Measurements from ENCODE around the gene HNRNPF. TPM values are rescaled to one million over a fixed set of nuclear protein-coding genes. Genes with fewer than 3 reads are reported as not detected.
A peak's percentile ranks its signal among the peaks of the same experiment; 100 is the strongest.

HNRNPF gene
- polyA plus RNA-seq, 1 donor: 251 TPM

GRCh38 chr10:43380610-43381222 is 28.3 kb downstream of the HNRNPF start:
- no CpG with 5 or more reads among the region's 5 CpGs for WGBS (ENCODE audit: insufficient coverage, low lambda C conversion rate)
- no peaks in the 10 kb centered on the region for H3K27me3 ChIP-seq (ENCODE audit: control insufficient read depth, insufficient read depth, low read length)
- H3K9me3 ChIP-seq (ENCODE audit: control insufficient read depth, low read depth, low read length): no peaks in the 10 kb centered on the region
- H3K27ac ChIP-seq (ENCODE audit: low read length): no peak overlapping the region
- no peak for DNase-seq
- peaks cover 11% of the 10 kb centered on the region for H3K36me3 ChIP-seq (ENCODE audit: control insufficient read depth, insufficient read depth, low read length)
- no peak overlapping the region for H3K4me3 ChIP-seq (ENCODE audit: low read length)
- H3K4me1 ChIP-seq (ENCODE audit: control insufficient read depth, insufficient read depth, low read length): peaks cover 14% of the 10 kb centered on the region

- peak in 1 of 2 donors; percentile 65 for DNase-seq
- H3K36me3 ChIP-seq (ENCODE audit: control insufficient read depth, insufficient read depth, low read length): no peaks in the 10 kb centered on the region
- no peaks in the 10 kb centered on the region for H3K9me3 ChIP-seq (ENCODE audit: control insufficient read depth, low read depth, low read length)
- no peaks in the 10 kb centered on the region for H3K27me3 ChIP-seq (ENCODE audit: control insufficient read depth, insufficient read depth, low read length)
- no peak overlapping the region for H3K27ac ChIP-seq (ENCODE audit: low read length)
- no peak overlapping the region for H3K4me3 ChIP-seq (ENCODE audit: low read length)
- WGBS (ENCODE audit: insufficient coverage, low lambda C conversion rate): 67% methylated on average over 3 of the region's 13 CpGs
- peaks cover 14% of the 10 kb centered on the region for H3K4me1 ChIP-seq (ENCODE audit: control insufficient read depth, insufficient read depth, low read length)
Observed at GRCh38 chr10:43377424-43377883, 31.5 kb downstream of the HNRNPF start.

- no CpG with 5 or more reads among the region's 2 CpGs for WGBS (ENCODE audit: insufficient coverage, low lambda C conversion rate)
- H3K27me3 ChIP-seq (ENCODE audit: control insufficient read depth, insufficient read depth, low read length): no peaks in the 10 kb centered on the region
- H3K9me3 ChIP-seq (ENCODE audit: control insufficient read depth, low read depth, low read length): no peaks in the 10 kb centered on the region
- H3K4me3 ChIP-seq (ENCODE audit: low read length): no peak overlapping the region
- H3K4me1 ChIP-seq (ENCODE audit: control insufficient read depth, insufficient read depth, low read length): peaks cover 14% of the 10 kb centered on the region
- peak in 1 of 2 donors; percentile 73 for DNase-seq
- no peak overlapping the region for H3K27ac ChIP-seq (ENCODE audit: low read length)
- no peaks in the 10 kb centered on the region for H3K36me3 ChIP-seq (ENCODE audit: control insufficient read depth, insufficient read depth, low read length)
Observed at GRCh38 chr10:43376828-43377423, 32.1 kb downstream of the HNRNPF start.

DNA sequence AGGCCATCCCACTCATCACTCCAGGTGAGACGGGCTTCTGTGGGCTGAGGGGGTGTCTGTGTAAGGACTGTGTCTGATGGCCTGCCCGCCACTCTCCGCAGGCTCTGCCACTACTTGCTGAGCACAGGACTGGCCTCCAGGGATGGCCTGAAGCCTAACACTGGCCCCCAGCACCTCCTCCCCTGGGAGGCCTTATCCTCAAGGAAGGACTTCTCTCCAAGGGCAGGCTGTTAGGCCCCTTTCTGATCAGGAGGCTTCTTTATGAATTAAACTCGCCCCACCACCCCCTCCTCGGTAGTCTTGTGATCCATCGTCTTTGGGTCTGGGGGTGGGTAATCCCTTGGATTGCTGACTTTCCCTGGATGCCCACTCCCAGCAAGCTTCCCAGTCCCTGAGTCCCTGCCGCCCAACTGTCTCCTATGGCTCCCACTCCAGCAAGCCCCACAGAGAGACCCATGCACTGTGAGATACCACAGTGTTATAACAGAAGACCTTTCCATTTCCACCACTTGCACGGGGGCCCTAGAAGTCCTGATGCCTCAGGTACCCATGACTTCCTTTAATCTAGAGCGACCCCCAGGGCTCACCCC is 32.8 kb downstream of the HNRNPF start:
- no CpG with 5 or more reads among the region's 9 CpGs for WGBS (ENCODE audit: insufficient coverage, low lambda C conversion rate)
- Histone ChIP-seq H3K27me3 (ENCODE audit: control insufficient read depth, insufficient read depth, low read length) (no peaks in the 10 kb centered on the region), H3K4me3 (ENCODE audit: low read length) (no peak overlapping the region), H3K36me3 (ENCODE audit: control insufficient read depth, insufficient read depth, low read length) (no peaks in the 10 kb centered on the region), H3K9me3 (ENCODE audit: control insufficient read depth, low read depth, low read length) (no peaks in the 10 kb centered on the region), H3K4me1 (ENCODE audit: control insufficient read depth, insufficient read depth, low read length) (peaks cover 14% of the 10 kb centered on the region), H3K27ac (ENCODE audit: low read length) (no peak overlapping the region)
- DNase-seq: no peak

DNA sequence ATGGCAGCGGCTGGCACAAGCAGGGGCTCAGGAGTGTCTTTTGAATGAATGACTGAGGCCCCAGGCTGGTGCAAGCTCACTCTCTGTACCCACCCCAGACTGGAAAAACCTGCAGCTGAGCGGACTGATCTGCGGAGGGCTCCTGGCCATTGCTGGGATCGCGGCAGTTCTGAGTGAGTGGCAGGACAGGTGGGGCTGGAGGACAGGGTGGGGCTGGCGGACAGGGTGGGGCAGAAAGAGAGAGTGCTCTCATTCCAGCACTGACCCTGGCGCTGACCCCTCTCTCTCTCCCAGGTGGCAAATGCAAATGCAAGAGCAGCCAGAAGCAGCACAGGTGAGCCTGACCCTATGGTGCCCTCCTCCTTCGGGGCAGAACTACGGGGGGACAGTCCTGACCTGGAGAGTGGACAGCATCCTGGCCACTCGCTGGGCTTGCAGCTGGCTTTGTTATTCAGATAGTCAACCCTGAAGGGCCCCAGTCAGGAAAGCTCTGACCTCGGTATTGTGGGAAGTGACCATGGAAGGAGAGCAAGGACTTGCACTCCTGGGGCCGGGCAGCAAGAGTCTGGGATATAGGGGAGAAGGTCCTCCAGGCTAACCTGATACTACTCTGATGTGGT is 33.5 kb downstream of the HNRNPF start:
- Histone ChIP-seq H3K4me1 (ENCODE audit: control insufficient read depth, insufficient read depth, low read length) (peaks cover 14% of the 10 kb centered on the region), H3K27me3 (ENCODE audit: control insufficient read depth, insufficient read depth, low read length) (no peaks in the 10 kb centered on the region), H3K27ac (ENCODE audit: low read length) (no peak overlapping the region), H3K36me3 (ENCODE audit: control insufficient read depth, insufficient read depth, low read length) (no peaks in the 10 kb centered on the region), H3K4me3 (ENCODE audit: low read length) (no peak overlapping the region), H3K9me3 (ENCODE audit: control insufficient read depth, low read depth, low read length) (no peaks in the 10 kb centered on the region)
- DNase-seq: no peak
- no CpG with 5 or more reads among the region's 12 CpGs for WGBS (ENCODE audit: insufficient coverage, low lambda C conversion rate)

DNA sequence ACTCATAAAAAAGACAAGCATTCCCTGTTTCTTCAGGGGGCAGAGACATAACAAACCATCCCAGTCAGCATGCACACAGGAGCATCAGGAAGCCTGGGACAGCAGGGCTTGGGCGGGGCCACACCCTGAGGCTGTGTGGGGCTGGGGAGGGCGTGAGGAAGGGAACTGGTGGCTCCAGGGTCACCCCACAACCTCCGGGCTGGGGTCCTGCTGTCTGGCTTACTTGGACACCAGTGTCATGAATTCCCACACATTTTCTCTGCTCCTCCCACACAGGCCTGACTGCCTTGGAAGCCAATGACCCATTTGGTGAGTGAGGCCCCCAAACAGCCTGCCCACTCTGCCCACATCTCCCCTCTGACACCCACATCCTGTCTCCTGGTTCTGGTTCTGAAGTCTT is 34.8 kb downstream of the HNRNPF start:
- no peak for DNase-seq
- Histone ChIP-seq H3K36me3 (ENCODE audit: control insufficient read depth, insufficient read depth, low read length) (no peaks in the 10 kb centered on the region), H3K4me1 (ENCODE audit: control insufficient read depth, insufficient read depth, low read length) (peaks cover 14% of the 10 kb centered on the region), H3K9me3 (ENCODE audit: control insufficient read depth, low read depth, low read length) (no peaks in the 10 kb centered on the region), H3K27me3 (ENCODE audit: control insufficient read depth, insufficient read depth, low read length) (no peaks in the 10 kb centered on the region), H3K27ac (ENCODE audit: low read length) (no peak overlapping the region), H3K4me3 (ENCODE audit: low read length) (no peak overlapping the region)
- no CpG with 5 or more reads among the region's 3 CpGs for WGBS (ENCODE audit: insufficient coverage, low lambda C conversion rate)

DNA sequence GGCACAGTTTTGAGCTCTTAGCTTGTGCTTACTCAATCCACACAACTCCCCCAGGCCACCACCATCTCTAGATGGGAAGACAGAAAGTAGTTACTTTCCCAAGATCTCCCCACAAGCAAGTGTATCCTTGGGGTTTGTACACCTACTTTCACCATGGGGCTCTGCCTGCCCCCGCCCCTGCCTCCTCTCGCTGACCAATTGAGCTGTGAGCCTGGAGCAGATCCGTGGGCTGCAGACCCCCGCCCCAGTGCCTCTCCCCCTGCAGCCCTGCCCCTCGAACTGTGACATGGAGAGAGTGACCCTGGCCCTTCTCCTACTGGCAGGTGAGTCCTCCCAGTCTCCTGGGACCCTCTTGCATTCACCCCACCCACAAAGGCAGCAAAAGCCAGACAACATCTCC is 35.5 kb downstream of the HNRNPF start:
- DNase-seq: no peak
- no peaks in the 10 kb centered on the region for H3K9me3 ChIP-seq (ENCODE audit: control insufficient read depth, low read depth, low read length)
- no peaks in the 10 kb centered on the region for H3K27me3 ChIP-seq (ENCODE audit: control insufficient read depth, insufficient read depth, low read length)
- H3K27ac ChIP-seq (ENCODE audit: low read length): no peak overlapping the region
- no CpG with 5 or more reads among the region's 5 CpGs for WGBS (ENCODE audit: insufficient coverage, low lambda C conversion rate)
- H3K36me3 ChIP-seq (ENCODE audit: control insufficient read depth, insufficient read depth, low read length): no peaks in the 10 kb centered on the region
- H3K4me1 ChIP-seq (ENCODE audit: control insufficient read depth, insufficient read depth, low read length): peaks cover 14% of the 10 kb centered on the region
- H3K4me3 ChIP-seq (ENCODE audit: low read length): no peak overlapping the region

- Histone ChIP-seq H3K4me3 (ENCODE audit: low read length) (no peak overlapping the region), H3K27ac (ENCODE audit: low read length) (no peak overlapping the region), H3K36me3 (ENCODE audit: control insufficient read depth, insufficient read depth, low read length) (no peaks in the 10 kb centered on the region), H3K27me3 (ENCODE audit: control insufficient read depth, insufficient read depth, low read length) (no peaks in the 10 kb centered on the region), H3K9me3 (ENCODE audit: control insufficient read depth, low read depth, low read length) (no peaks in the 10 kb centered on the region), H3K4me1 (ENCODE audit: control insufficient read depth, insufficient read depth, low read length) (peaks cover 13% of the 10 kb centered on the region)
- WGBS (ENCODE audit: insufficient coverage, low lambda C conversion rate): no CpG with 5 or more reads among the region's 1 CpG
- no peak for DNase-seq
Observed at GRCh38 chr10:43372765-43373361, 36.1 kb downstream of the HNRNPF start.

DNA sequence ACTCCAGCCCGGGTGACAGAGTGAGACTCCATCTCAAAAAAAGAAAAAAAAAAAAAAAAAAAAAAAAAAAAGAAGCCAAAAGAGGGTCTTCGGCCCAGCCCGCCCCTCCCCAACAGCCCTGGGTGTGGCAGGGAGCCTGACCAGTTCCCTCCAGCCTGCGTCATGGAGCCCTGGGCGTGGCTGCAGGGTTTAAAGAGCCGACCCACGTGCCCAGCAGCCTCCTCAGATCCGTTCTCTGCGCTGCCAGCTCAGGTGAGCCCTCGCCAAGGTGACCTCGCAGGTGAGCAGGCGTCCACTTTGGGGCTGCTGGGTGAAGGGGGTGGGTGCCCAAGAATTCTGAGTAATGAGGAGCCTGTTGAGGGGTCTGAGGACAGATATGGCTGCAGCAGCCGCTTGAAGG is 37.6 kb downstream of the HNRNPF start, which contains the start of gene FXYD4:
FXYD4 (plus strand) TSS at position 219 of the 400 bp plus-strand sequence. CDS start 2,111 bp downstream, outside the sequence.
- no peak within 1 kb of the TSS for H3K27ac ChIP-seq (ENCODE audit: low read length)
- no peak within 1 kb of the TSS for H3K4me3 ChIP-seq (ENCODE audit: low read length)
- no peaks in the 10 kb centered on the region for H3K4me1 ChIP-seq (ENCODE audit: control insufficient read depth, insufficient read depth, low read length)
- no peaks in the 10 kb centered on the region for H3K27me3 ChIP-seq (ENCODE audit: control insufficient read depth, insufficient read depth, low read length)
- no peak for DNase-seq
- WGBS (ENCODE audit: insufficient coverage, low lambda C conversion rate): no CpG with 5 or more reads among the region's 13 CpGs
- no peaks in the 10 kb centered on the region for H3K9me3 ChIP-seq (ENCODE audit: control insufficient read depth, low read depth, low read length)
- H3K36me3 ChIP-seq (ENCODE audit: control insufficient read depth, insufficient read depth, low read length): no peaks in the 10 kb centered on the region

- no peak overlapping the region for H3K4me3 ChIP-seq (ENCODE audit: low read length)
- no peaks in the 10 kb centered on the region for H3K27me3 ChIP-seq (ENCODE audit: control insufficient read depth, insufficient read depth, low read length)
- no peak for DNase-seq
- H3K27ac ChIP-seq (ENCODE audit: low read length): no peak overlapping the region
- no CpG with 5 or more reads among the region's 9 CpGs for WGBS (ENCODE audit: insufficient coverage, low lambda C conversion rate)
- no peaks in the 10 kb centered on the region for H3K36me3 ChIP-seq (ENCODE audit: control insufficient read depth, insufficient read depth, low read length)
- no peaks in the 10 kb centered on the region for H3K4me1 ChIP-seq (ENCODE audit: control insufficient read depth, insufficient read depth, low read length)
- H3K9me3 ChIP-seq (ENCODE audit: control insufficient read depth, low read depth, low read length): no peaks in the 10 kb centered on the region
Observed at GRCh38 chr10:43370671-43371215, 38.2 kb downstream of the HNRNPF start.

All from large intestine (tissue), 3 donors.